WTC11 (cell line): Measurements from ENCODE around the gene DDX5. TPM values are rescaled to one million over a fixed set of nuclear protein-coding genes. Genes with fewer than 3 reads are reported as not detected.

Source experiments
- ATAC-seq: fragments of 200-7000 bp; cut with Tn5 transposase; 2 replicates; pipeline ENCODE4 v1.10.0; 2021; ENCODE audit warnings: mild to moderate bottlenecking, moderate library complexity
- CTCF ChIA-PET: fragments of 300-600 bp; sonication (Branson Sonifier 250); formaldehyde crosslinking; loops from one replicate; lab custom pipeline; 2021; ENCODE audit warnings: antibody characterized with exemption; lab: Charles Lee
- POLR2A ChIA-PET: fragments of 350-600 bp; sonication (Branson Sonifier 250); formaldehyde crosslinking; loops from one replicate; lab custom pipeline; 2021; ENCODE audit warnings: antibody characterized with exemption; lab: Charles Lee
- DNase-seq: peaks from one replicate; pipeline ENCODE4 v3.0.0; 2021; ENCODE audit warnings: low spot score
- H3K27ac Mint-ChIP-seq: 2 replicates; pipeline ENCODE4 v1.8.0; 2021; ENCODE audit warnings: mixed read lengths
- H3K27me3 Mint-ChIP-seq: 2 replicates; pipeline ENCODE4 v1.8.0; 2021; ENCODE audit warnings: low read depth, mild to moderate bottlenecking, moderate library complexity, mixed read lengths
- H3K36me3 Mint-ChIP-seq: 2 replicates; pipeline ENCODE4 v1.8.0; 2021; ENCODE audit warnings: mixed read lengths
- H3K4me1 Mint-ChIP-seq: 2 replicates; pipeline ENCODE4 v1.8.0; 2022; ENCODE audit warnings: mixed read lengths
- H3K4me3 Mint-ChIP-seq: 2 replicates; pipeline ENCODE4 v1.8.0; 2021; ENCODE audit warnings: mild to moderate bottlenecking, moderate library complexity, mixed read lengths
- H3K9me3 Mint-ChIP-seq: 2 replicates; pipeline ENCODE4 v1.8.0; 2021; ENCODE audit warnings: mixed read lengths
- AFF4 ChIP-seq: sonication (generic); formaldehyde crosslinking; IDR thresholded peaks from 2 replicates; pipeline ENCODE4 v1.8.1; 2023; ENCODE audit warnings: mild to moderate bottlenecking, missing genetic modification reagents, borderline replicate concordance
- AR ChIP-seq: fragments of 250-450 bp; sonication (Bioruptor Pico); IDR thresholded peaks from 2 replicates; pipeline ENCODE4 v1.9.0; 2021; ENCODE audit warnings: mild to moderate bottlenecking
- ATF3 ChIP-seq: sonication (generic); formaldehyde crosslinking; conservative IDR thresholded peaks from 2 replicates; pipeline ENCODE4 v1.8.1; 2022; ENCODE audit warnings: mild to moderate bottlenecking, missing genetic modification reagents
- CREB1 ChIP-seq: sonication (generic); formaldehyde crosslinking; IDR thresholded peaks from 2 replicates; pipeline ENCODE4 v1.8.0; 2023; ENCODE audit warnings: mild to moderate bottlenecking, missing genetic modification reagents
- GRHL2 ChIP-seq: fragments of 250-450 bp; sonication (Bioruptor Pico); IDR thresholded peaks from 2 replicates; pipeline ENCODE4 v1.8.0; 2022; ENCODE audit warnings: mild to moderate bottlenecking, moderate library complexity; ENCODE audit not compliant: insufficient replicate concordance, severe bottlenecking
- HMGA2 ChIP-seq: fragments of 250-450 bp; sonication (Bioruptor Pico); IDR thresholded peaks from 2 replicates; pipeline ENCODE4 v1.4.0; 2021; ENCODE audit warnings: mild to moderate bottlenecking, moderate library complexity
- HMGXB4 ChIP-seq: sonication (generic); formaldehyde crosslinking; IDR thresholded peaks from 2 replicates; pipeline ENCODE4 v1.8.1; 2023; ENCODE audit warnings: mild to moderate bottlenecking, moderate library complexity, missing genetic modification reagents
- JUN ChIP-seq: sonication (generic); formaldehyde crosslinking; IDR thresholded peaks from 2 replicates; pipeline ENCODE4 v1.8.0; 2023; ENCODE audit warnings: mild to moderate bottlenecking, missing genetic modification reagents
- MYBL2 ChIP-seq: sonication (generic); formaldehyde crosslinking; IDR thresholded peaks from 2 replicates; pipeline ENCODE4 v1.8.1; 2023; ENCODE audit warnings: mild to moderate bottlenecking, moderate library complexity, missing genetic modification reagents
- NR1H2 ChIP-seq: sonication (generic); formaldehyde crosslinking; IDR thresholded peaks from 2 replicates; pipeline ENCODE4 v1.9.0; 2021; ENCODE audit warnings: mild to moderate bottlenecking, moderate library complexity, missing genetic modification reagents
- NR2C2 ChIP-seq: sonication (generic); formaldehyde crosslinking; IDR thresholded peaks from 2 replicates; pipeline ENCODE4 v1.8.0; 2022; ENCODE audit warnings: mild to moderate bottlenecking, missing genetic modification reagents
- OVOL2 ChIP-seq: fragments of 250-450 bp; sonication (Bioruptor Pico); IDR thresholded peaks from 2 replicates; pipeline ENCODE4 v1.9.0; 2021; ENCODE audit warnings: mild to moderate bottlenecking, borderline replicate concordance
- PRDM15 ChIP-seq: sonication (generic); formaldehyde crosslinking; IDR thresholded peaks from 2 replicates; pipeline ENCODE4 v1.8.0; 2022; ENCODE audit warnings: missing genetic modification reagents
- TEAD4 ChIP-seq: sonication (generic); formaldehyde crosslinking; IDR thresholded peaks from 2 replicates; pipeline ENCODE4 v1.8.0; 2022; ENCODE audit warnings: mild to moderate bottlenecking, missing genetic modification reagents
- TP53 ChIP-seq: sonication (generic); formaldehyde crosslinking; IDR thresholded peaks from 2 replicates; pipeline ENCODE4 v1.8.1; 2023; ENCODE audit warnings: mild to moderate bottlenecking, missing genetic modification reagents
- USF2 ChIP-seq: sonication (generic); formaldehyde crosslinking; IDR thresholded peaks from 2 replicates; pipeline ENCODE4 v1.8.1; 2023; ENCODE audit warnings: mild to moderate bottlenecking, missing genetic modification reagents, moderate library complexity
- ZMAT4 ChIP-seq: fragments of 250-450 bp; sonication (Bioruptor Pico); IDR thresholded peaks from 2 replicates; pipeline ENCODE4 v1.9.0; 2021; ENCODE audit warnings: mild to moderate bottlenecking
- ZNF219 ChIP-seq: sonication (generic); formaldehyde crosslinking; IDR thresholded peaks from 2 replicates; pipeline ENCODE4 v1.8.0; 2023; ENCODE audit warnings: missing genetic modification reagents, mild to moderate bottlenecking, borderline replicate concordance
- total RNA-seq: library from RNA; stranded (reverse); gene quantifications from 3 replicates; pipeline ENCODE4 v1.2.3, GENCODE V29; 2021

Gene DDX5
- total RNA-seq, 1 experiment from 2014 or later = 612 TPM

- TF ChIP-seq ZNF219 (CRISPR knock-in tag) (no peak), HMGA2 (no peak), CREB1 (CRISPR knock-in tag) (no peak), TP53 (CRISPR knock-in tag) (no peak), JUN (CRISPR knock-in tag) (no peak), MYBL2 (CRISPR knock-in tag) (no peak), AR (CRISPR knock-in tag) (no peak), ATF3 (CRISPR knock-in tag) (no peak), TEAD4 (CRISPR knock-in tag) (no peak), OVOL2 (CRISPR knock-in tag) (no peak), GRHL2 (CRISPR knock-in tag) (no peak), NR1H2 (no peak), NR2C2 (no peak), AFF4 (CRISPR knock-in tag) (no peak), USF2 (CRISPR knock-in tag) (no peak), HMGXB4 (CRISPR knock-in tag) (no peak), ZMAT4 (no peak), PRDM15 (no peak)
- CTCF ChIA-PET = no interaction called here
- ATAC-seq = no peak
- Mint-ChIP-seq H3K27ac (no peak overlapping the region), H3K36me3 (no peaks in the 10 kb centered on the region), H3K4me3 (no peak overlapping the region), H3K4me1 (no peaks in the 10 kb centered on the region), H3K27me3 (no peaks in the 10 kb centered on the region), H3K9me3 (no peaks in the 10 kb centered on the region)
- DNase-seq = no peak
- POLR2A ChIA-PET = no interaction called here
Measured at GRCh38 chr17:64457156-64457555, 48.9 kb downstream of the DDX5 start.
